Stimulated activated CD4-positive, alpha-beta T cell treated with anti-CD3 and anti-CD28 coated beads, TNF-alpha, amount 100 ng/mL, for 4 hours (primary cell): ENCODE measurements around the gene MRPL55.
"Not testable (repeated sequence)": the region's sequence is repeated elsewhere in the genome, so short reads cannot be mapped to it uniquely, and the experiment has no call there.

Experiments used
- DNase-seq, 3 experiments: peaks; one replicate each; pipeline ENCODE4 v3.0.0-alpha.2; 2020; ENCODE audit warnings: low read depth in 3 of 3

MRPL55 gene

DNA sequence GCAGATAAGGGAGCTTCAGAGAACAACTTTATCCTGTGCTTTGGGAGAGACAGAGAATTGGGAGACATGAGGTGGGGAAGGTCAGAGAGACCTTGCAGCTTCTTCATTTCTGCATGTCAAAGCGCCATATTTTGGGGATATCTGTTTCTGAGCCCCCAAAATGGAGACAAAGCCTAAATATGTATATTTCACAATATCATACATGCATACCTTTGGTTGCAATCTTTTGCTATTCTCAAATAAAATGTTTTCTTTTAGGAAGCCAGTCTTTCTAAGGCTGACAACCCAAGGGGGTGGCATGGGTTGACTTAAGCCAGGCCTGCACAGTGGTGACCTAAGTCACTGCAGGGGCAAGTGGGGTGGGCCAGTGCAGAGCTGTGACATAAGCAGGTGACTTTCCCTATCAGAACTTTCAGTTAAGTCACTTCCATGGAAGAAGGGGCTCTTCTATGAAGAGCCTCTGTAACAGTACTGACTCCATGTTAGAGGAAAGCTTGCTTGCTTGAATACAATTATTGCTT lies 13.9 kb upstream of the MRPL55 start:
- no peak for DNase-seq

DNA sequence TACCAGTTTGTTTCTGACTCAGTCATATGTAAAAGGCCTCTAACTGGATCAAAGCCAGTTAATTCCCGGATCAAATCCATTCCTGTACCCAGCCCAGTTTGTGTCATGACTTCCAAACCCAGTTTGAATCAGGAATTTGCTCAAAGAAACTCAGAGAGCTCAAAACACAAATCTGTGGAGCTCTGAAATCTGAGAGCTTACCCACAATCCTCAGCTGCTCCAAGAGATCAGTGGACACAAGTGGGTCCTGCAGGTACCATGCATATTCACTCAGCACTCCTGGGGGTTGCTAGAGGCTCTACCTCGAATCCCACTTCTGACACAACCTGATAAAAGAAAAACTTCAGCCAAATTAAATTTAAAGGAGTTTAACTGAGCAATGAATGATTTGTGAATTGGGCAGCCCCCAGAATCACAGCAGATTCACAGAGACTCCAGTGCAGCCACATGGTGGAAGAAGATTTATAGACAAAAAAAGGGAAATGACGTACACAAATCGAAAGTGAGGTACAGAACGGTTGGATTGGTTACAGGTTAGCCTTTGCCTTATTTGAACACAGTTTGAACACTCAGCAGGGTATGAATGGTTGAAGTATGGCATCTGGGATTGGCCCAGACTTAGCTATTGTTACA lies 11.9 kb upstream of the MRPL55 start:
- no peak for DNase-seq

DNA sequence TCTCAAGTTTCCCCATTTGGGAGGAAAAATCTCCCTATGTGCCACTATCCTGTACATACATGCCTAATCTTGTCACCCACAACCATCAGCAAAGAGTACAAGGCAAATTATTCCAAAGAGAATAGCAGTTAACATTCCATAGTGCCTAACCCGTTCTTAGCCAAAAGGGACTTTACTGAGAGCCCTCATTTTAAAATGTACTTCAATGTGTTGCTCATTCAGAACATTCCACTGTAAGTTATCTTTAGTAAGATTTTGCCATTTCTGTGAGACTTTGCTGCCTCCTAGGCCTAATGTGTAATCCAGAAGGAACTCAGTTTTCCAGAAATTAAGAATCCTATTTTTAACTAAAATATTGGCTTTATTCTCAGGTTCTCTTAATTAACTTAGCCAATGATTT lies 11.3 kb upstream of the MRPL55 start:
- DNase-seq: no peak

DNA sequence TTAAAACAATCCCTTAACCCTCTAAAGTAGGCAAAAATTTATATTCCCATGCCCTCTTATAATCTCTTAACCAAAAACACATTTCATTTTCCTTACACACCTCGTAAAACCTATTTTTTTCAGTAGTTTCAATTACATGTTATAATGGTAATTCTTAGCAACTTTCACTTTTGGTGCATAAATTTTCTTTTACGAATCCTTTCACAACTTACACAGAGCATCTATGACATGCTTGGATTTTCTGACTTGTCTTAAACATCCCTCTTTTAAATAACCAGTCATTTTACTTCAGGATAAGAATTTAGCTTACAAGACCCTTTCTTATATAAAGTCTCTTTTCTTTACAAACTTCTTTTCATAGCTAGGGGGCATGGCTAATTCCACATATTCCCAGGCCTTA lies 8.9 kb upstream of the MRPL55 start:
- DNase-seq: no peak

DNA sequence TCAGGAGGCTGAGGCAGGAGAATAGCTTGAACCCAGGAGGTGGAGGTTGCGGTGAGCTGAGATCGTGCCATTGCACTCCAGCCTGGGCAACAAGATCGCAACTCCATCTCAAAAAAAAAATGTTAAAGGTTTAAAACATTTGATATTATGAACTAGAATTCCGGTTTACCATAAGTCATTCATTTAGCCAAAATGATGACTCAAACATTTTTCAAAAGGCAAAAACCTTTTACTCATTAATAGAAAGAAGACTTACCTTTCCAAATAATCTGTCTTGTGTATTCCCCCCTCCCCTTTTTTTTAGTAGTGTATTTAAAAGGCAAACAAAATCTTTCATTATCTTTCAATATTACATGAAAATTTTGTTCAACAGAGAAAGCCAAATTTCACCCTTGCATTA lies 8.2 kb upstream of the MRPL55 start:
- no peak for DNase-seq

DNA sequence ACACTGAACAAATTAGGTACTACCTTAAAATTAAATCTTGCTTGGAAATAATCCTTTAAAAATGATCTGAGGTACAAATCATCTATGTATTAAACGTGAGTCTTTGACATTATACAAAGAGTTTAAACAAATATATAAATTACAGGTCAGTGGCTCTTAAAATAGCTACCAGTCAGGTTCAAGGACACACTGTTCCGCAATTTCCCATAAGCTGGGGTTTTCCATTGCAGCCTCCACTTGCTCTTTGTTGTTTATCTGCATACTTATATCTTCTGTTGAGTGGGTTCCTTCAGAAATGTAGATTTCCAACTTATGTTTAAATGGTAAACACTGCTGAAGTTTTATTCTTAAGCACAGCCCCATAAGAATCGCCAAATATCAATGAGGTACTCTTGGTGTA lies 5.7 kb upstream of the MRPL55 start:
- DNase-seq: no peak

DNA sequence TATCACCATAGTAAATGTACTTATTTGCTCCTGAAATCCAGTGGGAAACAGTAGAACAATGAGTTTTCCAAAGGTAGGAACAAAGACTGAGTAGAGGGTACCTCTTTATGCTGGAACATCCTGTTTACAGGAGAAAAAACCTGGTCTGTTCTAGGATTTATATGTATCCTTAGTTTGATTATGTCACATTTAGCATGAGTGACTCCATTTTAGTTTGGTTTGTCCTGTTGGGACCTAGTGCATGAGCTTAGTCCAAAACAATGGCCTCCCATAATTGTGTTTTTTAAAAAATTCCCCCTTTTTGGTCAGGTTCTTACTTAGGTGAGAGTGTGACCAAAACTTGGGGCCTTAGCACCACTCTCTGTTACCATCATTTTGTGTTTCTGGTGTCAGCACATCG lies 3.5 kb upstream of the MRPL55 start:
- no peak for DNase-seq

GRCh38 chr1:228112167-228112566 lies 3.1 kb upstream of the MRPL55 start:
- DNase-seq: no peak

- DNase-seq: not testable (repeated sequence)
These were observed 2.2 kb upstream of the MRPL55 start for GRCh38 chr1:228111315-228111714.

GRCh38 chr1:228110556-228110955 lies 1.5 kb upstream of the MRPL55 start:
- no peak for DNase-seq

DNA sequence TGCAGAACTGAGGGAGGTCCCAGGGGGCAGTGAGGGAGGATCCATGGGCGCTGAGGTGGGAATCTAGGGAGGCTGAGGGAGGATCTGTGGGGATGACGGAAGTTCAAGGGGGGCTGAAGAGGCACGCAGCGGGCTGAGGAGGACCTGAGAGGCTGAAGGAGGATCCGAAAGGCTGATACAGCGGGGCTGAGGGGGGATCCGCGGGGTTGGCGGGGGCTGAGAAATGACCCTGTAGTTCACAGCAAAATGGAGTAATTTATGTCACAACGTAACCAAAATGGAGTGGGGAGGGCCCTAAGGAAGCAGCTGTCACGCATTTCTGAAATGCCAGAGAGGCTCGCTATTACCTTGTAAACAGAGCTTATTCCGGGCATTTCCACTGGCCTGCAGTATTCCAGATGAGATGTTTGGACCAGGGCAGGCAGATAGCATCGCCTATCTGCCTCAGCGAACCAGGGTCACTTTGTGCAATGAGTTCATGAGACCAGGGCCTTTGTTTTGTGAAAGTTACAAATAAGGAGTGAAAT lies 926 bp upstream of the MRPL55 start:
- no peak for DNase-seq

DNA sequence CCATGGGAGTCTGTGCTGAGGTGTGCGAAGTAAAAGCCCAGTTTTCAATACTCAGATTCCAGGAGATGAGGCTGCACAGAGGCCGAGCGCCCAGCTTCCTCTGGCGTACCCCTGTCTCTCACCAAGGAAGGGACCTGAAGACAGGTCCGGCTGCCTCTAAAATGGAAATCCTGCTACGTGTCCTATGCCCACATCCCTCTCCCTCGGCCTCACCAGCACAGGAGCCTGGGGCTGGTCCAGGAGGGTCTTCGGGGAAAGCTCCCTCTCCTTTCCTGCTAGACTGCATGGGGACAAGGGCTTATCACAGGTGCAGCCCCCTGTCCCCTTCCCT lies 392 bp downstream of the MRPL55 start:
- no peak for DNase-seq

DNA sequence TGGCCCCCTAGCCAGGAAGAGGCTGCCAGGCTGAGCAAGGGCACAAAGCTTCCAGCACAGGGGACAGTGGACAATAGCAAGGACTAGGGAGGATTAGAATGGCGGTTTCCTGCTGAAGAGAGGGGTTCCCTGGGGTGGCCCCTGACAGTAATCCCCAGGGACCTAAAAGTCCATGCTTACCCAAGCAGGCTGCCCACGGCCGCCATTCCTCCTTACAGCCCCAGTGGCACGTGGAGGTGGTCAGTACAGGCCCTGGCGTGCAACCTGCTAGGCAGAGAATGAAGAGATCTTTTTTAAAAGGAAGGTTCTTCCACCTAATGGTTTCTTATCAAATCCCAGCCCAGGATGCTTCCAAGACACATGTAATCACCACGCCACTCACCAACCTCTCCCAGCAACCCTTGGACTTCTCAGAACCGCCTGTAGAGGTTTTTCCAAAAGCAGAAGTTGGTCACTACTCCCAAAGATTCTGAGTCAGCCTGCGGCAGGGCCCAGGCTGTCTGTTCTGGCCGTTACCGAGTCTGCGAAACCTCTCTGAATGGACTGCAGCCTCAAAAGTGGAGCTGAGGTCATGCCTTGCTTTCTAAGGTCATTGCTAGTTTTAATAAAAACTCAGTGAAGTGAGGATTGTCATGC lies 926 bp downstream of the MRPL55 start:
- DNase-seq: no peak

GRCh38 chr1:228107636-228108035 lies 1.5 kb downstream of the MRPL55 start:
- no peak for DNase-seq

GRCh38 chr1:228106800-228107054 lies 2.4 kb downstream of the MRPL55 start:
- DNase-seq: no peak

GRCh38 chr1:228105996-228106799 lies 2.9 kb downstream of the MRPL55 start:
- DNase-seq: no peak

- DNase-seq: no peak
These were observed 3.7 kb downstream of the MRPL55 start for GRCh38 chr1:228105270-228105995.

- no peak for DNase-seq
These were observed 4.4 kb downstream of the MRPL55 start for GRCh38 chr1:228104526-228105269.

GRCh38 chr1:228102791-228103620 lies 6.1 kb downstream of the MRPL55 start, which contains the start of gene C1orf35:
TSS of gene C1orf35 (minus strand) at chr1:228103325. CDS start at chr1:228103227, 98 bp downstream.
- DNase-seq: peak; percentile 90 to 92 (median 91)

DNA sequence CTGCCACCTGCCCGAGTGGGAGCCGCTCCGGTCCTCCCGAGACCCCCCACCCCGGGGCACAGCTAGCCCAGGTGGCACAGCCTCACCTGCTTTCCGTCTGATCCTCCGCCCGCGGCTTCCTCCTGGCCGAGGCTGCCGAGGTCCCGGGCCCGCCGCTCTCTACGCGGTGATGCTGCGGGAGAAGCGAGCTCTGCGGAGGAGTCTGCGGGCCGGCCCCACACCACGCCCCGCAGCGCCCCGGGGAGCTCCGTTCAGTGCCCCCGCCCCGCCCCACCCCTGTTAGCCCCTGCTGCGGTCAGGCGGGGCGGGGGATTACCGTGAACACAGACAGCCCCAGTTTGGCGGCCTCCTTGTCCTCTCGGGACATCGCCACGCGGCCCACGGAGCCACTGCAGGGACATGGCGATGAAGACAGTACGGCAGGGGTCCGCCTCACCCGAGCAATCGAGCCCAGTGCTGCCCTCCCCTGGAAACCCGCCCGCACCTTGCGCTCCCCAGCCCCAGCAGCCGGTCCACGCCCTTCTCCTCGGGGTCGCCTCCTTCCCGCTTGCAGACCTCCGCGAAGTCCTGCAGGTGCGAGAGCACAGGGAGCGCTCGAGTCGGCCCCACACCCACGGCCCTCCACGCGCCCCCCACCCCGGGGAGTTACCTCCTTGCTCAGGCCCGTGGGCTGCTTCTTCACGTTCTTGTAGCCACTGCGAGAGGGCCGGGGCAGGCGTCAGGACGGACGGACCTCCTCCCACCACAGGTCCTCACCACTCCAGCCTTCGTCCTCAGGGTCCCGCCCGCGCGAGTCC lies 6.9 kb downstream of the MRPL55 start:
- DNase-seq: no peak
